HG02970 (cell line): Measurements from ENCODE around the gene LRRC53.

Experiments
- ATAC-seq: cut with Tn5 transposase; IDR thresholded peaks from one replicate; pipeline ENCODE4 v1.9.1; 2021; ENCODE audit warnings: mild to moderate bottlenecking, moderate library complexity, moderate number of reproducible peaks; ENCODE audit not compliant: unreplicated experiment, low FRiP score

LRRC53 gene

DNA sequence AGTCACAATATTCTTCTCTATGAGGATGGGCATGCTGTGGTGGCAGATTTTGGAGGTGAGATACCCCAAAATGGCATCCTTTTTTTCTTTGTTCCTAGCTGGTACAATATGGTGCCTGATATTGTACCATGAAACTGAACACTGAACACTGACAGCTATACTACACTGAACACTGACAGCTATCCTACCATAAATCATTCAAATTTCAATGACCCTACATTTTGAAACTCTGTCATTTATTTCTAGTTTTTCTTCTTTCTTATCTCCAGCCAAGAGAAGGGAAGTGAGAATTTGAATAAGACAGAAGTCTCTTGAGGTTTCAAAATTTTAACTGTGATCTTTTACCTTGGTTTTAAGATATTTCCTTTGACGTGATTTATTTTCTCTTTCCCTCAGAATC lies 76.3 kb downstream of the LRRC53 start:
- ATAC-seq, result no peak

DNA sequence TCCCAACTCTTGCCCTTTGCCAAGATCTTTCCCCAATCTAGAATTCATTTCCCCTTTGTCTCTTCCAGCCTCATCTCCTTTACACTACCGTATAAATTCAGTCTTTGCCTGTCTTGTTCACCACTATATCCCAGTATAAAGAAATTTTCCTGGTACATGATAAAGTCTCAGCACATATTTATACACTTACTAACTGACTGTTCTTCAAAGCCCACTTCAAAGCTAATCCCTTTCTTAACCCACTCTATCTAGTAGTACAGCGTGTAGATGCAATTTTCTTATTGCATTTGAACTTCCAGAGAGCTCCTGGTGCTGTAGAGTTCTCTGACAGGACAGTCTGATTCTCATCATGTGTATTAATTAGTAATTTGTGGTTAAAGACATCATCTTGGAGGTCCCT lies 78.1 kb downstream of the LRRC53 start:
- no peak for ATAC-seq

DNA sequence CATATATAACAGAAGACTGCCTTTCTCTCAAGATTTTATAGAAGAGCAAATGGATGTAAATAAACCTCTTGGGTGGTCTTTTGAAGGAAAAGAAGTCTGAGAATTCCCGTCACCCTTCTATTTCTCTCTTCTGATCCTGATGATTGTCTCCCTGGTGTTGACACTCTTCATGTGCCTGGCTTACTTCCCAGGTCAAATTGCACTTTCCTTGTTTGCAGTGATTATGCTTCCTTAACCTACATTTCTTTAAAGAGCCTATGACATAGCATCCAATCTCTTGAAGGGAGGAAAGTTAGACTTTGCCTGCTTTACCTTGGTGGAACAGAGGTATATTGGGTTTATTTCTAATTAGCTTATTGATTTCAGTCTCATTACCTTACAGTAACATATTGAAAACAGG lies 80.1 kb downstream of the LRRC53 start:
- ATAC-seq, result no peak

DNA sequence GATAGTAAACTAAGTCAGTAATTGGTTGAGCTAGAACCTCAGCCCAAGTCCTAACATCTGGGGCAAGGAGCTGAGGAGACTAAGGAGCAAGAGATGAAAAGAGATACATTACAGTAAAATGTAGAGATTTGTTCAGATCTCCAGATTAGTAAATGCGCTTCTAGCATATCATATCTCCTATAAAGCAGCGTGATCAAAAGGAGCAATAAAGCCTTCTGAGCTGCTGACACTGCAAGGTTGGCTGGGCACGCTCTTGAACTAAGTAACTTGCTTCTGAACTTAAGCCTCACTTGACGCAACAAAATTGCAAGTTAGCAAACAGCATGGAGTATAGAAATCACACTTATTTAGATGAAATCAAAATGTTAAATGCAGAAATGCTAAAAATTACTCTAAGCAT lies 80.9 kb downstream of the LRRC53 start:
- ATAC-seq, result no peak

DNA sequence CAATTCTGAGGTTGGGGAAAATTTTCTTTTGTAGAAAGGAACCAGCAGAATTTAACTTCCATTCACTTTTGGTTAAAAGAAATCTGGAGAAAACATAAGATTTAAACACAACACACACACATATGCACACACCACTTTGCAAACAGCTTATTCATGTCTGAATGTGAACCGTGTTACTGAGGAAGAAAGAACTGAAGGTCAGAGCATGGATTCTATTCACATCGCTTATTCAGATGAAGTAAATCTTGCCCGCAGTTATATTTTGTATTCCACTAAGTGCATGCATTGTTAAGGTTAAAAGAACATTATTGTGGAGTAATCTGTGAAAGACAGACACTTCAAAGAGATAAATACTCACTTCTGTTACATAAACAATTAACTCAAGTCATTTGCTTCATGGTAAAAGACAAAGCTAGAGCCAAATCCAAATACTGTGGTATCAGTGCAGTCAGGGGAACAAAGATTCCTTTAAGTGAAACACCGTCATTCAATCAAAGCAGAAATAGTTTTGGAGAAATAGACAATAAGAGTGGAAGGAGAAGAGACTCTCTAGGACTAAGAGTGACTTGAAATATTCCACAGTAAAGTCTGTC lies 82.0 kb downstream of the LRRC53 start:
- no peak for ATAC-seq

DNA sequence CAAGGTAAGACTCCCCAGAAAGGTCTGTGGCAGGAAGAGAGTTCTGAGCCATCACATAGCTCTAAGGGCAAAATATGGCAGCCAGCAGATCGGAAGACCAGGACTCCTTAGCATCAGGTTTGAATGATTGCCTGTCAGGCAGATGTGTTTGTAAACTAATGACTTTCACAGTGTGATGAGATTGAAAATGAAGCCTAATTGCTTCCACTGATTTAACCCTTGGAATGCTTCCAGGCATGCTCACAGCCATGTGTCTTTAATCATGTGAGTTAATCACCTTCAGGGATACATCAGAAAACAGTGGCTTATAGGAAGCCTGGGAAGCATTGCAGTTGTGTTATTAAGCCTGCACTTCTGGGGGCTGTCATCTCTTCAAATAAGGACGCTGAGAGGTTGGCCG lies 82.8 kb downstream of the LRRC53 start:
- ATAC-seq, result no peak

DNA sequence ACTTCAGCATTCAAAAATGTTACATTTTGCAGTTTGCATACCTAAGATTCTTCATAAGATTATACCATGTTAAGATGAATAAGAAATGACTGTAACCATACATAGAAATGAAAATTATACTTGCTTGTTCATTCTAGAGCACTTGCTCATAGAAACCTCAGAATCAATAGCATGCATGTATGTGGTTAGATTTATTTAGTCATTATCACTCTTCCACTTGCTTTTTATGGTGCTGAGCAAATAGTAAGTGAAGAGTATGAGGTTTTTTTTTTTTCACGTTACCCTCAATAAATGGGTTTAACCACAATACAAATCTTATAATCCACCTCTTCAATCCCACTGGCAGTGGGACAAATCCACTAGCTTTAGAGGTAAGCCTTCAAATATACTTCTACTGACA lies 84.7 kb downstream of the LRRC53 start:
- no peak for ATAC-seq

DNA sequence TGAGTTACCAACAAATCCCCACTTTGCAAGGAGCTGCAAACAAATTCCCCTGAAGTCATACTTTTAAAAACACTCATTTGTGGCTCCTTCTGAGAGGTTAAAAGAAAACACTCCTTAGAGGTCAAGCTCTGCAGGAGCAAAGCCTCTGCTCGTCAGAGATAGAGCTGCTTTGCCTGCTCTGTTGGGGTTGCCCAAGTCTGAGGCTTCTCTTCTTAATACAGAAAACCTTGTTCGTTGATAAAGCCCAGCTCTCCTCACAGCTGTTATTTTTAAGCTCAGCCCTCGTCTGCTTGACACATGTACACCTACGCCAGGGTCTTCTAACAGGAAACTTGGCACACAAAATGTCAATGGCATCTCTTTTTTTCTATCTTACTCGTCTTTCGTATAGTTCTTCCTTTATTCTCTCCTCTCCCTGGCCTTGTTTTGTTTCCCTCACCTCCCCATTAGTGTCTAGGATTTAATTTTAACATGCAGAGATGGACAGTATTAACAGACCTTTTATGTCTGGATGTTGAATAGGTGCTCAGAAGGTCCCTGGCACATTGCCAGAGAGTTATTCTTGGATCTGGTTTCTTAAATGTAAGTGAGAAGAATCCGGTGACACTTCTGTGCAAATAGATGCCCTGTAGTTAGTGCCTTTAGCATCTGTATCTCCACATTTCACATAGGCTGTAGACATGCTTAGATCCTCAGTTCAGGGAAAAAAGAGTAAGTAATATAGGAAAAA lies 86.0 kb downstream of the LRRC53 start:
- ATAC-seq, result no peak

DNA sequence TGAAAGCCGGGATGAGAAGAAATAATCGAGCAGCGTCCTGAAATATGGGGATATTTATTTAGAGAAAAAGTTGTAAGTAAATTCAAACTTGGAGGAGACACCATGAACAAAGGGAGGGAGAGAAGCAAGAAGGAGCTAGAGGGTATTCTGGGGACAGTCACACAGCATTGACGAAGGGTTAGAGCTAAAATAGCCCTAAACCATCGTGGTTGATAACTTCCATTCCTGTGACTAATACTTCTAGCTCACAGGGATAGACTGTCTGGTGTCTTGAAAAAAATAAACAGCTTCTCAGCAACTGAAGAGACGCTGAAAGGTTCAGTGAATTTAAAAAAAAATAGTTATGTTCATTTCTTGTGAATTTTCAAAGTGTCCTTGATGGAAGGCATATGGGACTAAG lies 86.7 kb downstream of the LRRC53 start:
- ATAC-seq, result no peak

DNA sequence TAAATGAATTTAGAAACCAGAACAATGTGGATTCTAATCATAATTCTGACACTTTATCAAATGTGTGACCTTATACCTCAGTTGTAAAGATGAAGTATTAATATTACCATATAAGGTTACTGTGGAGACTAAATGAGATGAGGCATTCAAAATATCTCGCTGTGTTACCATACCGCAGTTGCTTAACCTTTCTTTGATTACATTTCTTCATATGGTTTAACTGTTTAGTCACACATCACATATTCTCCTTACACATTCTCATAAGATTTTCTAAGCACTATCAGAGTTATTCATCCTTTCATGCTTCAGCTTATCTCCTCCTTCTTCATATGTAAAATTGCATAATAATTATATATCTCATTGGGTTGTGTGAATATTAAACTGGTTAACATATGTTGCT lies 88.9 kb downstream of the LRRC53 start:
- ATAC-seq, result no peak

DNA sequence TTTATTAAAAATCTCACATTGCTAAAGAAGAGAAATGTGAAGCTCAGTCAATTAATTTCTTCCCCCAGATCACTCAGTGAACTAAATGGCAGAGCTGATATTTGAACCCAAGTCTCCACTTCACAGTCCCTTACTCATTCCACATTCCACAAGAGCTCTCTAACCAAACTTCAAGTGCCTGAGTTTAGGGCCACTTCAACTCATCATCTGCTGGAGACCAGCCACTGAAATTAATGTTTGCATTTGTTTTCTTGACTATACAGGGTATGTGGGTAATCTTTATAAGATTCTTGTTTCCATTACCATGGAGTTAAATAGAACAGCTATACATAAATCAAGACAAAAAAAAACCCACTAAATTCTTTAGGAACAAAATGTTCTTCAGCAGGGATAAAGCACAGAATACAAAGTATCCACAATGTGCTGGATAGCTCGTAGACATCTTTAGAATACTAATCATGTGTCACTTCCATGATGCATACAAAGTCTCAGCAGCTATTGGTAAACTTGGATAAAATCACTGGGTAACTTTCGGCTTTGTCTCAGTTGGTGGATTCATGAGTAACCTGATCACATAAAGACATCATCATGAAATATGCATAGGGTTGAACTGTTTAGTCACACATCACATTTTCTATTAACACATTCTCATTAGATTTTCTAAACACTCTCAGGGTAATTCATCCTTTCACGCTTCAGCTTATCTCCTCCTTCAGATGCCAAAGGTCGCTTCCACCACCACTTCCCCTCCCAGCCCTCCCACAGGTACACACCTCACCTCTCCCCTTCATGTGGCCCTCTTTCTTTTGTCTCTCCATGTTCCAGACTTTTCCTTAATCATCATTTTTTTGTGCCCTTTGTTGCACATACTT lies 89.8 kb downstream of the LRRC53 start:
- ATAC-seq, result no peak

DNA sequence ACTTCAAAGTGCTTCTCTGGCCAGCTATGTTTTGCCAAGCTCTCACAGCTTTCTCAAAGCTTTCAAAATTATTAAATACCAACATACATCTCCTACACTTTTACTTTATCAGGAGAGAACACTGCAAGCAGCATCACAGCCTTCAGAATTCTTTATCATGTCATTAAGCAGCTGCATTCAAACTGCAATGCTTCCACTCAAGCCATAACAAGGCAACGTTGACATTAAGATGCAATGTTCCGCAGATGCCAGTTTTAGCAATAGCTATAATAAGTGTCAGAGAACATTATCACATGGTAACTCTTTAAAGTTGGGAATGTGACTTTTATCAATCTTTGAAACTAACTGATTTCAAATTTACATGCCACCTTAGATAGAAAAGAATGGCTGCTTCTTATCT lies 91.9 kb downstream of the LRRC53 start:
- no peak for ATAC-seq
